Measurements from ENCODE around the gene FIGLA. TPM values are rescaled to one million over a fixed set of nuclear protein-coding genes. Genes with fewer than 3 reads are reported as not detected.

The FIGLA gene
- total RNA-seq, 1 experiment from 2014 or later: not detected

DNA sequence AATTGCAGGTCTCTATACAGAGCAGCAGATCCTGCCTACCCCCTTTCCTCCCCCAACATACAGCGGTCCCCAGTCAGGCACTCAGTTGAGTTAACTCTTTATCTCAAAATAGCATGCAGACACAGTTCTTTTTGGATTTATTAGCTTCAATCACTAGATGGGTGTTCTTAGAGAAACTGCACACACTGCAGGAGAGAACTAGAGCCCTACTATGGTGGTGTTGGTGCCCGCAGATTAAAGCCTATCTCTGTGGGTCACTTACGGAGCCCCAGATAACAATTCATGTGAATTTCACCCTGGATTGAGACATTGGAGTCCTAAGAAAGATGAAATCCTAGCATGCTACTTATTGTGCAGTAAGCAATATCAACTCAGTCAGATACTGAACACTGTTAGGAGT lies 34.3 kb downstream of the FIGLA start:
- no peaks in the 10 kb centered on the region for H4K20me1 ChIP-seq (ENCODE audit: insufficient read depth)
- intact Hi-C loops (cut with micrococcal nuclease; ENCODE audit: unreplicated experiment): no loop called here
- no TSS peak for BruUV-seq (replicated peaks)
- DNase-seq: no peak
- ChIA-PET CTCF (no interaction called here), POLR2A (ENCODE audit: unreplicated experiment) (no interaction called here)
- H3K27me3 ChIP-seq (ENCODE audit: insufficient read depth, low read depth): peaks cover 45% of the 10 kb centered on the region
- no peaks in the 10 kb centered on the region for H3K9me3 ChIP-seq (ENCODE audit: insufficient read depth, low read depth)
- no peaks in the 10 kb centered on the region for H3K9me2 ChIP-seq (ENCODE audit: insufficient read depth)
- H3K79me2 ChIP-seq (ENCODE audit: low read depth): no peaks in the 10 kb centered on the region
- no peak overlapping the region for H3K4me2 ChIP-seq
- H3K36me3 ChIP-seq (ENCODE audit: low read depth): no peaks in the 10 kb centered on the region
- TF ChIP-seq, protein P1, sequence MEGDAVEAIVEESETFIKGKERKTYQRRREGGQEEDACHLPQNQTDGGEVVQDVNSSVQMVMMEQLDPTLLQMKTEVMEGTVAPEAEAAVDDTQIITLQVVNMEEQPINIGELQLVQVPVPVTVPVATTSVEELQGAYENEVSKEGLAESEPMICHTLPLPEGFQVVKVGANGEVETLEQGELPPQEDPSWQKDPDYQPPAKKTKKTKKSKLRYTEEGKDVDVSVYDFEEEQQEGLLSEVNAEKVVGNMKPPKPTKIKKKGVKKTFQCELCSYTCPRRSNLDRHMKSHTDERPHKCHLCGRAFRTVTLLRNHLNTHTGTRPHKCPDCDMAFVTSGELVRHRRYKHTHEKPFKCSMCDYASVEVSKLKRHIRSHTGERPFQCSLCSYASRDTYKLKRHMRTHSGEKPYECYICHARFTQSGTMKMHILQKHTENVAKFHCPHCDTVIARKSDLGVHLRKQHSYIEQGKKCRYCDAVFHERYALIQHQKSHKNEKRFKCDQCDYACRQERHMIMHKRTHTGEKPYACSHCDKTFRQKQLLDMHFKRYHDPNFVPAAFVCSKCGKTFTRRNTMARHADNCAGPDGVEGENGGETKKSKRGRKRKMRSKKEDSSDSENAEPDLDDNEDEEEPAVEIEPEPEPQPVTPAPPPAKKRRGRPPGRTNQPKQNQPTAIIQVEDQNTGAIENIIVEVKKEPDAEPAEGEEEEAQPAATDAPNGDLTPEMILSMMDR (conservative IDR thresholded peaks at IDR 0.05): no peak
- TF ChIP-seq EZH2 (IDR thresholded peaks at IDR 0.05; ENCODE audit: low read depth): no peak
- H3F3A ChIP-seq (ENCODE audit: insufficient read depth, low read depth): no peaks in the 10 kb centered on the region
- H3K4me1 ChIP-seq (replicated peaks; ENCODE audit: insufficient read depth): no peaks in the 10 kb centered on the region
- no peak overlapping the region for H3K4me3 ChIP-seq
- no peak overlapping the region for H2AFZ ChIP-seq
- no peak overlapping the region for H3K27ac ChIP-seq

DNA sequence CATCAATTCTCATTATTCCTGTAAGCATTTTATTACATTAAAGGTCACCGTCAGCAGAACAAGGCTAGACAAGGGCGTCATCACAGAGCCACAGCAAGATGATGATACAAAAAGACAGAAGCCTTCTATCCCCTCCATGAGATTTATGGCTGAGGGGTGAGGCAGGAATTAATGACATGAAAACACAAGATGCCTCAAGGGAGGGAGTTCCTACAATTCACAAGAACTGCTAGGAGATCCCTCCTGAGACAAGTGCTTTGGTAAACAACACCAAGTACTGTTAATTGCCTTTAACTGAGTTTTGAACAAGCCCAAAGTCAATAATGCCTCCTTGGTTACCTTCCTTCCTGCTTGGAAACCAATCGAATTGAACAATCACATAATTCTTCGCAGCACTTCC lies 36.5 kb downstream of the FIGLA start:
- Histone ChIP-seq H3K4me1 (replicated peaks; ENCODE audit: insufficient read depth) (no peaks in the 10 kb centered on the region), H3K36me3 (ENCODE audit: low read depth) (no peaks in the 10 kb centered on the region), H3K27ac (no peak overlapping the region), H3F3A (ENCODE audit: insufficient read depth, low read depth) (no peaks in the 10 kb centered on the region), H4K20me1 (ENCODE audit: insufficient read depth) (no peaks in the 10 kb centered on the region), H2AFZ (no peak overlapping the region), H3K4me3 (no peak overlapping the region), H3K9me2 (ENCODE audit: insufficient read depth) (no peaks in the 10 kb centered on the region), H3K4me2 (no peak overlapping the region), H3K79me2 (ENCODE audit: low read depth) (no peaks in the 10 kb centered on the region), H3K9me3 (ENCODE audit: insufficient read depth, low read depth) (no peaks in the 10 kb centered on the region), H3K27me3 (ENCODE audit: insufficient read depth, low read depth) (peaks cover 65% of the 10 kb centered on the region)
- intact Hi-C loops (cut with micrococcal nuclease; ENCODE audit: unreplicated experiment): no loop called here
- no peak for DNase-seq
- POLR2A ChIA-PET (ENCODE audit: unreplicated experiment): no interaction called here
- BruUV-seq (replicated peaks): no TSS peak
- TF ChIP-seq EZH2 (IDR thresholded peaks at IDR 0.05; ENCODE audit: low read depth): no peak
- CTCF ChIA-PET: no interaction called here

DNA sequence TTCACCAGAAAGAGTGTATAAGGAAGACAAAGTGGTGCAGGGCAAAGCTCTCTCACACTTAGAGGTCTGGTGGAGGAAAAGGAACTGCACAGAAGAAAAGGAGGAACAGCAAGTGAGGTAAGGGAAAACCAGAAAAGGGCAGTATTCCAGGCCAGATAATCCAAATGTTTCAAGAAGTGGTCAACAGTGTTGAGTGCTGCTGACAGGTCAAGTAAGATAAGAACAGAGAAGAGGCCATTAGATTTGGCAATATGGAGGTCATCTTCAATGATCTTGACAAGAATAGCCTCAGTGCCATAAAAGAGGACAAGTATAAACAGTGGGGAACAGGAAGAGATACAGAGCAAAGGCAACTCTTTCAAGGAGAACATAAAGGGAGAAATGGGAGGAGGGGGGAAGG lies 37.4 kb downstream of the FIGLA start:
- ChIA-PET CTCF (no interaction called here), POLR2A (ENCODE audit: unreplicated experiment) (no interaction called here)
- H3K27me3 ChIP-seq (ENCODE audit: insufficient read depth, low read depth): peaks cover 65% of the 10 kb centered on the region
- H3K4me1 ChIP-seq (replicated peaks; ENCODE audit: insufficient read depth): no peaks in the 10 kb centered on the region
- H4K20me1 ChIP-seq (ENCODE audit: insufficient read depth): no peaks in the 10 kb centered on the region
- no peak for DNase-seq
- TF ChIP-seq, protein P1 (conservative IDR thresholded peaks at IDR 0.05): no peak
- no peak for TF ChIP-seq EZH2 (IDR thresholded peaks at IDR 0.05; ENCODE audit: low read depth)
- H3K4me3 ChIP-seq: no peak overlapping the region
- H3K27ac ChIP-seq: no peak overlapping the region
- no peak overlapping the region for H3K4me2 ChIP-seq
- no peaks in the 10 kb centered on the region for H3K9me2 ChIP-seq (ENCODE audit: insufficient read depth)
- H2AFZ ChIP-seq: no peak overlapping the region
- intact Hi-C loops (cut with micrococcal nuclease; ENCODE audit: unreplicated experiment): no loop called here
- no peaks in the 10 kb centered on the region for H3K79me2 ChIP-seq (ENCODE audit: low read depth)
- no peaks in the 10 kb centered on the region for H3K9me3 ChIP-seq (ENCODE audit: insufficient read depth, low read depth)
- no peaks in the 10 kb centered on the region for H3F3A ChIP-seq (ENCODE audit: insufficient read depth, low read depth)
- no TSS peak for BruUV-seq (replicated peaks)
- no peaks in the 10 kb centered on the region for H3K36me3 ChIP-seq (ENCODE audit: low read depth)

DNA sequence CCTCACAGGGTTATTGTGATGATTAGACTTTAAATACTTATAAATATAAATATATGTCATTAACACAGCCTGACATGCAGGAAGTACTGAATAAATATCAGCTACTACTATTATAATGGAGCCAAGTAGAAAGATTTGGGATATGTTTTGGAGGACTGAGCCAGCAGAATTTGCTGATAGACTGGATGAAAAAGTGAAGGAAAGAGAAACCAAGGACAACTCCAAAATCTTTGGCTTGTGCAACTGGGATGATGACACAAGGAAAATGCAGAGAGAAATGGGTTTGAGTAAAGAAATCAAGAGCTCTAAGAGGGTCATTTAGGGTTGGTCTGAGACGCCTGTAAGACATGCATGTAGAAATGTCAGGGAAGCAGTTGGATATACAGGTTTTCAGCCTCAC lies 38.0 kb downstream of the FIGLA start:
- BruUV-seq (replicated peaks): no TSS peak
- no peak overlapping the region for H3K27ac ChIP-seq
- CTCF ChIA-PET: no interaction called here
- no peak for DNase-seq
- H4K20me1 ChIP-seq (ENCODE audit: insufficient read depth): no peaks in the 10 kb centered on the region
- H3K4me1 ChIP-seq (replicated peaks; ENCODE audit: insufficient read depth): no peaks in the 10 kb centered on the region
- peaks cover 62% of the 10 kb centered on the region for H3K27me3 ChIP-seq (ENCODE audit: insufficient read depth, low read depth)
- intact Hi-C loops (cut with micrococcal nuclease; ENCODE audit: unreplicated experiment): no loop called here
- POLR2A ChIA-PET (ENCODE audit: unreplicated experiment): no interaction called here
- H3K36me3 ChIP-seq (ENCODE audit: low read depth): no peaks in the 10 kb centered on the region
- H3F3A ChIP-seq (ENCODE audit: insufficient read depth, low read depth): no peaks in the 10 kb centered on the region
- no peaks in the 10 kb centered on the region for H3K9me2 ChIP-seq (ENCODE audit: insufficient read depth)
- no peaks in the 10 kb centered on the region for H3K9me3 ChIP-seq (ENCODE audit: insufficient read depth, low read depth)
- no peaks in the 10 kb centered on the region for H3K79me2 ChIP-seq (ENCODE audit: low read depth)
- H3K4me2 ChIP-seq: no peak overlapping the region
- H2AFZ ChIP-seq: no peak overlapping the region
- H3K4me3 ChIP-seq: no peak overlapping the region
- TF ChIP-seq, protein P1 (conservative IDR thresholded peaks at IDR 0.05): no peak
- no peak for TF ChIP-seq EZH2 (IDR thresholded peaks at IDR 0.05; ENCODE audit: low read depth)
